HG03439 (cell line): ENCODE data around the gene CRB2.
A peak's percentile ranks its signal among the peaks of the same experiment; 100 is the strongest.
"Not testable (repeated sequence)": the region's sequence is repeated elsewhere in the genome, so short reads cannot be mapped to it uniquely, and the experiment has no call there.

Source experiments
- ATAC-seq: cut with Tn5 transposase; IDR thresholded peaks from one replicate; pipeline ENCODE4 v1.9.1; 2021; ENCODE audit warnings: mild to moderate bottlenecking, moderate library complexity; ENCODE audit not compliant: unreplicated experiment

CRB2 gene

DNA sequence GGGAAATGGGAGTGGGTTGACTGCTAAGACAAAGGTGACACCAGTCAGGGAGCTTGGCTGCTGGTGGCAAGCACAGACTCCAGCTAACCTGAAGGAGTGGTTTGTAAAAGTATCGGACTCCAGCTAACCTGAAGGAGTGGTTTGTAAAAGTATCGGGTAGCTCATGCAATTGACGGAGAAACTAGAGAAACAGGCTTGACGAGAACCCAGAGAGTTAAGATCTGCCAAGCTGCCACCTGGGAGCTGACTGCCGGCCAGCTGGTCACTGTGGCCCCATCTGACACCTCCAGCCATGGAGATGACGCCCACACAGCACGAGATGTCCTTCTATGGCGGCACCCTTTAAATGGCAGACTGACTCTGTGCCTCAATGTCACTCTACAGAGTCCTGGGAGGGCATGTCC, 28.3 kb upstream of the CRB2 start:
- ATAC-seq = no peak

DNA sequence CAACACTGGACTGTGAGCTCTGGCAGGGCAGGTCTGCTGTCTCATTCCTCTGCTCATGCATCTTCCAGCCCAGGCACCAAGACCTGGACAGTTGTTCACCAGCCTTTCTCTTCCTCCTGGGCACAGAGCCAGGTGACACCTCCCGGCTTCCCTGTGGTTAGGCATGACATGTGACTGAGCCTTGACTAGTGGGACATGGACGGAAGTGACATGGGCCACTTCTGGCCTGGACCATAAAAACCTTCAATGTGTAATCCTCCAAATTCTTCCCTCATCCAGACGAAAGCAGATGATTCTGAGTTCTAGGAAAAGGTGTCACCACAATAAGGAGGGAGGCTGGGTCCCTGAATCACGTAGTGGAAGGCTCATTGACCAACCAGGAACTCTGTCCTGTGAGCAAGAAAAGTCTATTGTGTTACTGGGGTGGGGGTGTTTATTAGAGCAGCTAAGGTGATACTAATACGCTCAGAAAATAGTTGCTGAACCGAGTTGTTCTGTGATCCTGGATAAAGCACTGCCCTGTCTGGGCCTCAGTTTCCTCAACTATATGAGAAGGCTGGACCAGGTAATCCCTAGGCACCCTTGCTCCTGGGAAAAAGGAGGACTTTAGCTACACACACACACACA, 26.6 kb upstream of the CRB2 start:
- ATAC-seq = no peak

DNA sequence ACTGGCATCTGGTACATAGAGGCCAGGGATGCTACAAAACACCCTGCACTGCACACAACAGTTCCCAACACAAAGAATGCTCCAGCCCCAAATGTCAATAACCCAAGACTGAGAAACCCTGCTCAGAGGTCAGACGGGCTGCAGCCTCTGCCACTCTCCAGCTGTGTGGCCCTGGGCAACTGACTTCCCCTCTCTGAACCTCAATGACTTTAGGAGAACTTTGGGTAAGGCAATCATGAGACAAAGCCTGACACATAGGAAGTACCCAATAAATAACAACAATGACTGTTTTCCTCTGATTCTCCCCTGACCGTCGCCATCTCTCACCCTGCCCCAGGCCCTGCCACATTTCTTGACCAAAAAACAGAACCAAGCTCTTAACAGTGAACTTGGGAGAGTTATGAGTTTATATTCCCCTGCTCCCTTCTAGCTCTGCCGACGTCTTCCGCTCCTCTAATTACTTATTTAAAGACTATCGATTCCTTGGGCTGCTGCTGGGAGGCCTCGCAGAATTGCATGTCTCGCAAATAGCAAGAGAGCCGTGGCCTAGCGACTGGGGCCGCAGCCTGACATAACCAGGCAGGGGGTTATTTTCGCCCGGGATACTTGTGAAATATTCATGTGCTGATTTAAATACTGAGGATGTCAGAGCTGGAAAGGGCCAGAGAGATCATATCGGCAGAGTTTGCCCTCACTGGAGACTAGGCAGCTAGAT, 24.5 kb upstream of the CRB2 start:
- no peak for ATAC-seq

DNA sequence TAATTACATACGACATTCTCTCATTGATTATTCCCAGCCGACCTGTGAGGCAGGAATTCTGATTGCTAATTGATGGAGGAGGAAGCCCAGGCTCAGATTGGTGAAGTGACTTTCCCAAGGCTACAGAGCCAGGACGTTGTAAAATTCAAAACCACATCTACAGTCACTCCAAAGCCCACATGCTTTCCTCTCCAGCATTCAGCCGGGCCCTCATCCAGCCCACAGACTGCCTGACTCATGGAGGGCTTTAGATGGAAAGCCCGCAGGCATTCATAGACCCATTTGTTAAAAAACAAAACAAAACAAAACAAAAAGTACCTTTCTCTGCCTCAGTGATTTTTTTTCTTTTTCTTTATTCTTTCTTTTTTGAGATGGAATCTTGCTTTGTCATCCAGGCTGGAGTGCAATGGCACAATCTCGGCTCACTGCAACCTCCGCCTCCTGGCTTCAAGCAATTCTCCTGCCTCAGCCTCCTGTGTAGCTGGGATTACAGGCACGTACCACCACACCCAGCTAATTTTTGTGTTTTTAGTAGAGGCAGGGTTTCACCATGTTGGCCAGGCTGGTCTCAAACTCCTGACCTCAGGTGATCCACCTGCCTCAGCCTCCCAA, 22.8 kb upstream of the CRB2 start:
- not testable (repeated sequence) for ATAC-seq

DNA sequence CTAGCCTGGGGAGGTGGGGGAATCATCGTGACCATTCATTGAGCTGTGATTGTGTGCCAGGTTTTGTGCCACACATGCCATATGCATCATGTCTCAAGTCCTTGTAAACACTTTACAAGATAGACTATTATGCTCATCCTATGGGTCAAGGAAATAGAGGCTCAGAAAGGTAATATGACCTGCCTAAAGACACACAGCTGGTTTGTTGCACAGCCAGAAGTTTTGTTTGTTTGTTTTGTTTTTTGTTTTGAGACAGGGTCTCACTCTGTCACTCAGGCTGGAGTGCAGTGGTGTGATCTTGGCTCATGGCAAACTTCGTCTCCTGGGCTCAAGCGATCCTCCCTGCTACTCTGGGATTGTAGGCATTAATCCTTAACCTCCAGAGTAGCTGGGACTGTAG, 21.4 kb upstream of the CRB2 start:
- ATAC-seq = no peak

DNA sequence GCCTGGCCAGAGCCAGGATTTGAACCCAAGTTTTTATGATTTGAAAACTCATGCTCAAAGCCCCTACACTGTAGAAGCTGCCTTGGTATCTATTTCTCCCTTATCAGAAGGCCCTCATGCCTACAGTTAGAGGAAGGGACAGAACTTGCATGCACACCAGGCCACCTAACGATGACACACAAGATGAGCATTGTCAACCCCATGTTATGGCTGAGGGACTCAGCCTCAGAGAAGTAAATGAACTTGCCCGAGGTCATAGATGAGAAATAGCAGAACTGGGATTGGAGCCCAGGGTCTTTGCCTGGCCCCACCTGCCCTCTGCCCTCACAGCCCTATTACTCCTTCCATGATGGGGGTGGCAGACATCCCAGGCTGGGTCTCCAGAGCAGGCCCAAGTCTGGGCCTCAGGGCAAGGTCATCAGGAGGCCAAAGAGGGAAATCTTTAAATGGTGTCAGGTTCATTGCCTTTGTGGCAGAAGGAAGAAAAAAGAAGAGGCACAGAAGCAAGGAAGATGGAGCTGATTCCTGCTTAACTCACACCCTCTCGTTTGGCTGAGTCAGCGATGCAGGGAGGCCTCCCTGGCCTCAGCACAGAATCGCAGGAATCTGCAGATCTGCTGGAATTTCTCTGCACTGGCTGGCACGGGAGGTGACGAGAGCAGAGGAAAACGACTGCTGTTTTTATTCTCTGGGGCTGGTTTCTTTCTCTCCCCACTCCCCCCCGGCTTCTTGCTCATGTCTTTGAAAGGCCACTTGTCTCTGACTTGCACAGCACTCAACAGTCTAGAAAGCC, 20.6 kb upstream of the CRB2 start:
- ATAC-seq = no peak

DNA sequence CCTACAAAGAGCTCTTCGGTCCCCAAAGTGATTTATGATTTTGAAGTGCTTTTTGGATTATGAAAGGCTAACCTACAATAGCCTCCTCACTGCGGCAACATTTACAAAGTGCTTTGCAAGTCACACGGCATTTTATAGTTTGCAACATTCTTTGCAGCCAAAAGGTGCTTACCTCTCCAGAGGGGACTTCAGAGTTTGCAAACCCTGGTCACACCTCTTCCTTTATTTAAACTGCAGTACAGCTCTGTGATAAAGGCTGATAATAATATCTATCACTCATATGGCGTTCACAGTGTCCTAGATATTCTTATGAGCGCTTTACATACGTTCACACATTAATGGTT, 20.0 kb upstream of the CRB2 start:
- no peak for ATAC-seq

DNA sequence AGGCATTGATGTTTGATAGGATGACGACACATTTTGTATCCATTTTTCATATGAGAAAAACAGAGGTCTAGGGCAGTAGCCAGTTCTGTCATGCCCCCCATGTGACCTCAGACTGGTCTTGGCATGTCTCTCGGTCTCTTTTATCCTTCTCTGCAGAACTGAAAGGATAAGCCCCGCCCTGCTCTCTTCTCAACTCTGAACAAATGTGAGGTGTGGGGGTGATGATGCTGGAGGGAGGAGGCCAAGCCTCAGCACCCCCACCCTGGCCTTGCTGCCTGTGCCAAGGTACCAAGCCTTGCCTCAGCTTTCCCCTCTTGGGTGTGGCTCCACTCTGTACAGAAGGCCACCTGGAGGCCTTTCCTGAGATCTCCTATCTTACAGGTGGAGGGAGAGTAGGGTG, 19.5 kb upstream of the CRB2 start:
- no peak for ATAC-seq

DNA sequence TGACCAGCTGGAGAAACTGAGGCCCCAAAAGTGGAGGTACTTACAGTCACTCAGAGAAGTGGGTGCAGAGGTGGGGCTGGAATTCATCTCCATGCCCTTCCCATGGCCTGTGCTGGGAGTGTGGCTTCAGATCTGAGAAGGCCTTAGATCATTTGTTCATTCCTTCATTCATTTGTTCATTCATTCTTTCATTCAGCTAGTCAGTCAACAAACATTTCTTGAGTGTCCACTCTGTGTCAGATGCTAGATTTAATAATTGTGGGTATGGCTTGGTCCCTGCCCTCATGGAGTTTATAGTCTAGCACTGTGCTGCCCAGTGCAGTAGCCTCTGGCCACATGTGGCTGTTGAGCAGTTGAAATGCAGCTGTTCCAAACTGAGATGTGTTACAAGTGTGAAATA, 19.0 kb upstream of the CRB2 start:
- no peak for ATAC-seq

DNA sequence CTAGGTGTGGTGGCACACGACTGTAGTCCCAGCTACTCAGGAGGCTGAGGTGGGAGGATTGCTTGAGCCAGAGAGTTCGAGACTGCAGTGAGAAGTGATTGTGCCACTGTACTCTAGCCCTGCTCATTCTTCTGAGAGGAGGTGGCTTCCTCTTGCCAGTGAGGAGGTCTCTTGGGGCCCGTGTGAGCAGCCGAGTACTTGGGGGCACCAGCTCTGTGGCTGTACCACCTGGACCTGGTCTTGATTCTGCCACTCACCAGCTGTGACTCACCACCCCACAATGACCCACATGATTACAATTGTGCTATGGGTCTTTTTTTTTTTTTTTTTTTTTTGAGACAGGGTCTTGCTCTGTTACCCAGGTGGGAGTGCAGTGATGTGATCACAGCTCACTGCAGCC, 18.0 kb upstream of the CRB2 start:
- ATAC-seq = no peak

DNA sequence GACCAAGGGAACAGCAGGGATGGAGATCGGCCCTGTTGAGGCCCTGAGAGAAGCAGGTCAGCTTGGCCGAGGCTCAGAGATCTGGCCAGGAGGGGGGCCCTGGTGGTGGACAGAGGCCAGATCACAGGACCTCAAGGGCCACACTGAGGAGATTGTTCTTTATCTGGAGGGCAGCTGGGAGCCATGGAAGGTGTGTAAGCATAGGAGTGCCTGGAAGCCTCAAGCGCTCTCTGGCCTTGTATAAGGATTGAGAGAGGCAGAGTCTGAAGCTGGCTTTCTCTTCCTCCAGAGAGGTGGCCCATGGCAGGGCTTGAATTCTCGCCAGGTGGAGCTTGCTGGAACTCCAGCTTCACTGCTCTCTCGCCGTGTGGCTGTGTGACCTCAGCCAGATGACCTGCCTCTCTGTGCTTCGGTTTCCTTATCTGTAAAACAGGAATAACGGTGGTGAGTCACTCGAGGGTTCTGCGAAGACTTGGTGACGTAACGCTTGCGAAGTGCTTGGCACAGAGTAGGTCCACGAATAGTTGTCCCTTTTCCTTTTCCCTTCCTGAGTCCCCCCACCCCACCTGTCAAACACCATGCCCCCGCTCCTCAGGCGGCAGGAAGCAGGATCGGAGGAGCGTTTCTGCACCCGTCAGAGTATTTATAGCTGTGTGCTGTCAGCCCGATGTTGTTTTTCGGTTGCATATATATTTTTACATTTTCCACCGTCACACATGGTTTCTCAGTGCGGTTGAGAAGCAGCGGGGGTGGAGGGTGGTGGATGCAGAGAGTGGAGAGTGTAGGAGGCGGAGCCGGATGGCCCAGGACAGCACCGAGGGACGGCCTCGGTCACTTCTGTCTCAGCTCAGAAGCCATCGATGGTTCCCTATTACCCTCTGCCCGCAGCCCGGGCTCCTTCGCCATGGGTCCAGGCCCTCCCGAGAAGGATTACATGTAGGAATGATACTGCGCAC, 17.0 kb upstream of the CRB2 start:
- ATAC-seq = peak; percentile 72

DNA sequence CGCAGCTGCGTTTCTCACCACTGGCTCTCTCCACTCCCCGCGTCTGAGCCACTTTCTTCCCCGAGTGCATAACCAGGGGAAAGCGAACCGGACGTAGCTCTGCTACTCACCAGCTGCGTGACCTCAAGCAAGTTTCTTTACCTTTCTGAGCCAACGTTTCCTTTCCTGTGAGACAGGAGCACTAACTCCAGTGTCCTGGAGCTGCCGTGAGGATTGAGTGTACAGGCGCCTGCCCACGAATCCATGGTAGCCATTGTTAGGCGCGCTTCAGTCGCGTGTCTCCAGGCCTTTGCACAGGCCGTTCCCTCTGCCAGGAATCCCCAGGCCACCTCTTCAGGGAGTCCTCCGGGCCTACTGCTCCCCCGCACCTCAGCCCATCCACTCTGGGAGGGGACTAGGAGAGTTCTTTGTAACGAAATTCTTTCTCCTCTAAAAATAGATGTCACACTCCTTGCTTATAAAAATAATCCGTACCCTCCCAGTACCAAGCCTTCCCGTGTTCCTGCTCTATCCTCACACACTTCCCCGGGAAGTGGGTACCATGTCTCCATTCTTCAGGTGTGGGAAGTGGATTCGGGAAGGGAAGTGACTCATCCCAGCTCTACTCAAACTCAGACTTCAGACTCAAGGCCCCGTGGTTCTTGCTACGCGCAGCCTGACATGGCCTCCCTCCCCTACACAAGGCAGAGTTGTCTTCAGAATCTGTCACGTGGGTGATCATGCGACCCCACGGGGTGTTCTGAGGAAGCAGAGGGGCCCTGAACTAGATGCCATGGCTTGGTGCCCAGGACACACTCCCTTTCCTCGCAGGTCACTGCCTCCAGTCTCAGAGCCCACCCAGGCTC, 16.1 kb upstream of the CRB2 start:
- ATAC-seq = peak; percentile 37

DNA sequence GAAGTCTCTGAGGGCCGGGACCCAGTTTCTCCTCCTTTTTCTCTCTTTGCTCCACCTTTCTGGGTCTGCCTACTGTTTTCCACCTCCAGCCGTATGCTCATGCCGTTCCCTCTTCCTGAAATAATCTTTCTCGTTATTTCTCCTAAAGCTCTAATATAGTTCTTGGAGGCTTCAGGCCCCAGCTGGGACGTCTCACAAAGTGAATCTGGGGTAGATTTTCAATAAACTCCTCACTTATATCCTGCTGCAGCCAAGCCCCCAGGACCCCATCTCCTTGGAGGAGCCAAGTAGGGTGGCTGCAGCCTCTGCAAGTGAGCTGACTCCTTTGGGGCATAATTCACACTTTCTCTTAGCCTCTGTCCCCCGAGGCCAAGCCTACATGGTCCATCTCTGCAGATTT, 14.2 kb upstream of the CRB2 start:
- ATAC-seq = no peak

DNA sequence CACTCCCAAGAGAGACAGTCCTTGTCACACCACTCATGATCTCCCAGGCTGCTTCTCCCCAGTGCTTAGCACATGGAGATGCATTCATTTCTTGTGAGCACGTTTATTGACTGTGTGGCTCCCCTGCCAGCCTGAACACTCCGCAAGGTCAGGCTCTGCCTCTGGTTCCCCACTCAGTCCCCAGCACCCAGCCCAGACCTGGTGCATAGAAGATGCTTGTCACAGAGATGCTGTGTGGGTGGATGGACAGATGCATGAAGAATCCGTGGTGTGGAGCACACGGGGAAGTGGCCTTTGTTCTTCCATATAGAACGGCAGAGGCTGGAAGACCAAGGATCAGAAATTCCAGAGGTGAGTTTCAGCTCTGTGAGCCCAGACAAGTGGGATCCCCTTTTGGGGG, 13.8 kb upstream of the CRB2 start:
- ATAC-seq = no peak

DNA sequence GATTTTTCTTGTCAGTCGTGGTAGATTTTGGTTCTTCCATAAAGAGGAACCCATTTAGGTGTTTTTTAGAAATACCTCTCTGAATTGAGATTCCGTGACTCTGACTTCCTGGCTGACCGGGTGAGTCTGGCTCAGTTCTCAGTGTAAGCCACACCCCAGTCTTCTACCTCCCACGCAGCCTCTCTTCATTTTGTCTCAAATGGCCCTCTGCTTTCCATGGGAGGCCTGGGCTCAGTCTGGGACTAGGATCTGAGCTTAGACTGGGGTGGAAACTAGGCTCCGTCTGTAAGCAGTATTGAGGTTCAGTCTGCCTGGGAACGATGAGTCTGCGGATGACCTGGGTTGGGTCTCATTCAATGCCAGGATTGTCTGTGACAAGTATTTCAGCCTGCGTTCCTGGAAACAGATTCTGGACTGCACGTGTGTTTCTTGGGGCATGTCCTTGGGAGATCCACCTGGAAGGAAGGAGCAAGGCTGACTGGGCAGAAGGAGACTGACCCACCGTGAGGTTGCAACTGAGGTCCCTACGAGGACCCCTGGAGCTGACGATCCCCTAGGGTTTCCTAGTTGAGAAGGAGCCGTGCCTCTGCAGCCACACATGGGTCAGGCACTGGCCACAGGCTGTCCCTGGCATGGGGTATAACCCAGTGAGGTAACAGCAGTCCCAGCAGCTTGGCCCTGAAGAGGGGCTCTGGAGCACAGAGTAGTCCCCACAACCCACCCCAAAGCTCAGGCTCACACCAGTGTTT, 12.4 kb upstream of the CRB2 start:
- peak; percentile 35 for ATAC-seq

DNA sequence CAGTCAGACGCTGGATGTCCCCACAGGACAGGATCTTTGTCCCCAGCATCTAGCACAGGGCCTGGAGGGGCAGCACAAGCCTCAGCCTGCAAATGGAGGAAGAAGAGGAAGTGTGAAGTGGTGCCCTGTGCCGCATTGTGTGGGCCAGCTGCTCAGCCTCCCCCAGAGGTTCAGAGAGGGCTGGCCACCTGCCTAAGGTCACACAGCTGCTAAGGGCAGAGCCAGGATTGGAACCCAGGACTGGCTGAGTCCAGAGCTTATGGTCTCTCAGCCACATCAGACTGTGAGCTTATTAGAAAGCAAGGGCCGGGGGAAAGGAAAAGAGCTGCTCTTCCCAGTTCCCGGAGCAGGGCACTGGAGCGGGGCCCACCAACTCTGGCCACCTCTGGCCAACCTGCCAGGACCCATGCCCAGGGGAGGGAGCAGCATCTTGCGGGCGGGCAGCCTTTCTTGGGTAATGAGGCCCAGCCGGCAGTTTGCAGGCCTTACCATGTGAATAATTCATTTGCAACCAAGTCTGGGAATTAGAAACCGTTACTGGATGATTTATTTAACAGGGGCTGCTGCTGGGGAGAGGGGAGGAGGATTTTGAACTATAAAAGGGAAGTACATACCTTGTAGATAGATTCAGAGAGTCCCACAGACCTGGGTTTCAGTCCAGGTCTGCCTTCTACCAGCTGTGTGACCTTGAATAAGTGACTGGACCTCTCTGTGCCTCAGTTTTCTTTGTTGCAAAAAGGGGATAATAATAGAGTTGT, 11.6 kb upstream of the CRB2 start:
- ATAC-seq = no peak

DNA sequence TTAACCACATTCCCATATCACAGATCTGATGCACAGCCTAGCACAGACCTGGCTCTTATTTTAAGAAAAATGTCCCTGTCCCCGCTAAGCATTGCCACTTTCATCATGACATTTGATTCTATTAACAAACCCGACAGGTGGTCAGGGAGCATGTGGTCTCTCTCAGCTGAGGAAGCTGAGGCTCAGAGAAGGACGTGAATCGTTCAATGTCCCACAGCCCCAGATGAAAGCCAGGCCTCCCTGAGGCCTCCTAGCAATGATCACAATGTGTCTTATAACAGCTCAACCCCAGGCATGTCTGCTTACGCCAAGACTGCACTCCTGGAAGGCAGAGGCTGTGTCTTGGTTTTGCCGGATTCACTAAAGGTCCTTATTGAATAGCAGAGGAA, 10.4 kb upstream of the CRB2 start:
- no peak for ATAC-seq

DNA sequence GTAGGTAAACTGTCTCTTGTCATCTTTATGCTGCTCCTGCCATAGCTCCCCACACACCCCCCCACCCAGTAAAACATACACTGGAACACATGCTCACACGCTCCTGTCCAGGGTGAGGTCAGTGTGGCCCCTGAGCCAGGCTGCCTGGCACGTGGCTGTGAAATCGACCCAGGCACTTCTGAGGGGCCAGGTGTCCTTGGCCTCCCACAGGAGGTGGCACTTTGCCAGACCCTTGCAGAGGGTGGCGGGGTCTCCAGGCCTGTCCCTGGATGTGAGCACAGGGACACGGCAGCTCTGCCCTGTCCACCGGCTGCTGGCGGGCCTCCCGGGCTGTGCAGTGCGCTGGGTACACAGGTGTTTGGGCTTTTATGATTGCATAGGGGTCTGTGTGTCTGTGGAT, 10.0 kb upstream of the CRB2 start:
- no peak for ATAC-seq
